Large intestine (tissue), 3 donors: Measurements from ENCODE around the gene SLCO2A1. TPM values are rescaled to one million over a fixed set of nuclear protein-coding genes. Genes with fewer than 3 reads are reported as not detected.

Source experiments
- DNase-seq, 2 donors: peaks; one replicate each; pipeline versions ENCODE4 v3.0.0 to v3.0.0-alpha.2; 2013
- H3K27ac ChIP-seq: one replicate; pipeline ENCODE4 v1.5.1; 2013; ENCODE audit warnings: low read length
- H3K27me3 ChIP-seq: 2 replicates; pipeline ENCODE4 v1.6.1; 2013; ENCODE audit warnings: low read length; ENCODE audit not compliant: control insufficient read depth, insufficient read depth
- H3K36me3 ChIP-seq: 2 replicates; pipeline ENCODE4 v1.6.1; 2013; ENCODE audit warnings: low read length; ENCODE audit not compliant: control insufficient read depth, insufficient read depth
- H3K4me1 ChIP-seq: one replicate; pipeline ENCODE4 v1.6.1; 2013; ENCODE audit warnings: low read length; ENCODE audit not compliant: control insufficient read depth, insufficient read depth
- H3K4me3 ChIP-seq: one replicate; pipeline ENCODE4 v1.5.1; 2013; ENCODE audit warnings: low read length
- H3K9me3 ChIP-seq: one replicate; pipeline ENCODE4 v1.6.1; 2013; ENCODE audit warnings: mild to moderate bottlenecking, low read depth, low read length, moderate library complexity; ENCODE audit not compliant: control insufficient read depth
- WGBS: methylation state at CpG from one replicate; pipeline ENCODE4 v1.1.5; 2013; ENCODE audit warnings: low lambda C conversion rate; ENCODE audit not compliant: insufficient coverage; 5-methylcytosine and 5-hydroxymethylcytosine counted together
- polyA plus RNA-seq: library from polyadenylated mRNA; unstranded; fragments of 120-200 nt; gene quantifications from one replicate; pipeline ENCODE4 v1.2.1, GENCODE V29; 2013

The SLCO2A1 gene
- polyA plus RNA-seq, 1 donor: 8.2 TPM

DNA sequence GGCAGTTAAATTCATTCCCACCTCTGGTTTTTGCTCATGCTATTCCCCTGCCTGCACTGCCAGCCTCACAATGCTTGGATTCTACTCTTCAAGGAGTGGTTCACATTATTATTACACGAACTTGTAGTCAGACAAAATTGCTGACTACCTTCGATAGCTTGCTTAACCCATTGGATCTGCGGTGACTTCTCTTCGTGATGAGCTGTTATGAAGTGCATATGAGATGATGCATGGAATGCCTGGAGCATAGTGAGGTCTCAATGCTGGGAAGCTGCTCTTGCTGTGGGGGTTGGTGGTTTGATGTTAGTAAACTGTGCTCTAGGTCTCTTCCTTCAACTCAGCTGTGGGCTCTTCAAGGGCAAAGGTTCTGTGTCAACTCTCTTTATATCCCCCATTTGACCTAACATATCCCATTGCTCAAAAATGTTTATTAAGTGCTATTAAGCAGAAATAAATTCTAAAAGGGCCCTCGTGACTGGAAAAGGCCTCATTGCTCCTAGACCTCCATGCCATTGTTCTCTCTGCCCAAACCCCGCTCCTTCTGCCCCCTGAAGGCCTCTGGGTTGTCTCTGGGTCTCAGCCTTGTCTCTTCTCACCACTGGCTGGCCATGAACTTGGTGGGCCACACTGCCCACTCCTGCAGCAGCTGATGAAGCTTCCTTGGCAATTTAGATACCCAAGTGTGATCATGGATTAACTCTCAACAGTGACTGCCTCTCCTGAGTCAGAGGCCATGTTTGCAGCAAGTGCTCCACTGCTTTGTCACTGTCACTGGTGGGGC, 4.5 kb upstream of the SLCO2A1 start:
- WGBS: no CpG with 5 or more reads among the region's 6 CpGs

DNA sequence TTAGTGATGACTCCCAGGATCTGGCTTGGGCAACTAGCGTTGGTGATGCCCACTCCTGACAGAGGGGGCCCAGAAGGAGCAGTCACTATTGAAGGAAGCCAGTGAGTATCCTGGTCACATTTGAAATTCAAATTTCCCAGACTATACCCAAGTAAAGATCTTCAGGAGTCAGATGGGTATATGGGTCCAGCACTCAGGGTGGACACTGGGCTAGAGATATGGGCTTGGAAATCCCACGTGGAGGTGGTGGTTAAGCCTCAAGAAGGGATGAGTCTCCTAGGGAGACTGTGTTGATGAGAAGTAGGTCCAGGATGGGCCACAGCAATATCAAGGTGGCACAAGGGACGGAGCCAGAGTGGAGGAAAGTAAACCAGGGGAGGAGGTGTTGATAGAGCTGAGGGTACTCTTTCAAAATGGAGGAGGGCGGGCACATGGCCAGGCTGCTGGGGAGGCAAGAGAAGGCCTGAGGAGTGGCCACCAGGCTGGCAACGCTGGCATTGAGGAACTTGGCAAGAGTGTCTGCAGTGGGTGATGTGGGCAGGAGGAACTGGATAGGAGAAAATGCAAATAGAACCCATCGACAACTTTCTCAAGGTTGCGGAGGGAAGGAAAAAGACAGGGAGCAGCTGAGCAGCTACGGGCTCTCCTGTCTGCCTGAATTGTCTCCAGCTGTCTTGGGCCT, 3.7 kb upstream of the SLCO2A1 start:
- peaks cover 11% of the 10 kb centered on the region for H3K27me3 ChIP-seq
- H3K4me1 ChIP-seq: peaks cover 38% of the 10 kb centered on the region
- no peaks in the 10 kb centered on the region for H3K36me3 ChIP-seq
- H3K27ac ChIP-seq: no peak overlapping the region
- no peak for DNase-seq
- H3K9me3 ChIP-seq: no peaks in the 10 kb centered on the region
- no peak overlapping the region for H3K4me3 ChIP-seq
- WGBS: no CpG with 5 or more reads among the region's 8 CpGs

More for the DNA sequence above, 4.5 kb upstream of the SLCO2A1 start:
- peaks cover 4% of the 10 kb centered on the region for H3K27me3 ChIP-seq
- H3K4me3 ChIP-seq: no peak overlapping the region
- H3K4me1 ChIP-seq: peaks cover 37% of the 10 kb centered on the region
- H3K27ac ChIP-seq: no peak overlapping the region
- no peak for DNase-seq
- H3K36me3 ChIP-seq: no peaks in the 10 kb centered on the region
- H3K9me3 ChIP-seq: no peaks in the 10 kb centered on the region

DNA sequence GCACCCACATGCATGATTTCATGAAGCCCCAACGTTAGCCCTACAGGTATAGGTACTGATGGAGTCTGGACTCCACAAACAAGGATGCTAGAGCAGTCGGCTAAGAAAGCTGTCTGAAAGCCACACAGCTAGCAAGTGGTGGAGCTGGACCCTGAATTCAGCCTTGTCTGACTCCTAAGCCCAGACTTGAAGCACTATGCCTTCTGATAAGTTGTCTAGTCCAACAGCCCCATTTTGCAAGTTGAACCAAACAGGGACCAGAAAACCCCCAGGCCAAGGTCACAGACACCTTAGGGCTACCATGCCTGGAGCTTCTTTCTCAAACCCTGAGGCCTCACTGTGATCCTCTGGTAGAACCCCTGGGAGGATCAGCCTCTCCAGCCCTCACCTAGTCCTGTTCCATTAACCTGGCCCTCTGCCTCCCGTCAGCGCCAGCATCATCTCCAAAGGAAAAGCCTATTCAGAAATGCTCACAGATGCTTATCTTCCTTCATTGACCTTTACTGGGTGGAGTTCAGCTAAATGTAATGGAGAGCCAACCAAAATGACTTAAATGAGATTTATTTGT, 1.7 kb upstream of the SLCO2A1 start:
- peaks cover 23% of the 10 kb centered on the region for H3K27me3 ChIP-seq
- no peak overlapping the region for H3K27ac ChIP-seq
- WGBS: no CpG with 5 or more reads among the region's 4 CpGs
- H3K9me3 ChIP-seq: no peaks in the 10 kb centered on the region
- no peak overlapping the region for H3K4me3 ChIP-seq
- no peak for DNase-seq
- peaks cover 20% of the 10 kb centered on the region for H3K4me1 ChIP-seq
- no peaks in the 10 kb centered on the region for H3K36me3 ChIP-seq

DNA sequence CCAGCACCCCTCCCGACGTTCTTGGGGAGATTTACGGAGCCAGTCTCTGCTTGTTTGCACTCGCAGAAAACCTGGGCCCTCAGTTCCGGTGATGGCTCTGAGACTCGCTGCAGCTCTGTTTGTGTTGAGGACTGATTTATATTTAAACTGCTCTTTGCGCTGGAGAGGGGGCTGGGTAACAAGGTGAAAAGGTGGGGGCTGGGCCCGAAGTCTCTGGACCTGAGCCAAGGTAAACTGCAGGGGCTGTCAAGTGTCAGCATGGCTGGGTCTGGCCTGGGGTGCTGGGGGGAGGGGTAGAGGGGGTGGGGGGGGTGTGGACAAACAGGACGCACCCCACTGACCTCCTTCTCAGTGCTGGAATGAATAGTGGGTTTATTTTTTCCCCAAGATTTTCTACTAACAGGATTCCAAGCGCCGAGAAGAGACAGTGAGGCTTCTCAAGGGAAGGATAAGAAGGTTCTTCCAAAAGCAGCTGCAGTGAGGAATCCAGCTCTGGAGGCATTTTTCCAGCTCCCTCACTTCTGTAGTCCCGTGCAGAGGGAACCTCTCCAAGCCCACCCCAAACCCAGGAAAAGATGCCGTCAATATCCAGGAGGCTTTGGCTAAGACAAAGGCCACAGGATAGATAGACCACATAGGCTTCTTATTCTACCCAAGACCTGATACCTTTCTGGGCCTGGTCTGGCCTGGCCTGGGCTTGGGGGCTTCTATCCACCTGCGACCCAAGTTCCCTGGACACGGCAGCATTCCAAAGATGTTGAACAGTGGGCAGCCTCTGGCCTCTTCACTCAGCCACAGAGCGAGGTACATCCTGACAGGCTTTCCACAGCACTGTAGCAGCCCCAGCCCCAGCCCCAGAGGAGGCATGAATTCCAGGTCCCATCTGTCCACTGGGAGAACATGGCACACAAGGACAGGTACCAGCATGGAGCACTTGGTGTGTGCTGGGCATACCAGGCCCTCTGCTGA, 938 bp upstream of the SLCO2A1 start:
- Histone ChIP-seq H3K4me1 (peaks cover 12% of the 10 kb centered on the region), H3K4me3 (peak overlapping the region; percentile 50), H3K36me3 (no peaks in the 10 kb centered on the region), H3K9me3 (no peaks in the 10 kb centered on the region), H3K27ac (peak overlapping the region; percentile 21), H3K27me3 (peaks cover 23% of the 10 kb centered on the region)
- no CpG with 5 or more reads among the region's 16 CpGs for WGBS
- DNase-seq: peak in 1 of 2 donors; percentile 61

DNA sequence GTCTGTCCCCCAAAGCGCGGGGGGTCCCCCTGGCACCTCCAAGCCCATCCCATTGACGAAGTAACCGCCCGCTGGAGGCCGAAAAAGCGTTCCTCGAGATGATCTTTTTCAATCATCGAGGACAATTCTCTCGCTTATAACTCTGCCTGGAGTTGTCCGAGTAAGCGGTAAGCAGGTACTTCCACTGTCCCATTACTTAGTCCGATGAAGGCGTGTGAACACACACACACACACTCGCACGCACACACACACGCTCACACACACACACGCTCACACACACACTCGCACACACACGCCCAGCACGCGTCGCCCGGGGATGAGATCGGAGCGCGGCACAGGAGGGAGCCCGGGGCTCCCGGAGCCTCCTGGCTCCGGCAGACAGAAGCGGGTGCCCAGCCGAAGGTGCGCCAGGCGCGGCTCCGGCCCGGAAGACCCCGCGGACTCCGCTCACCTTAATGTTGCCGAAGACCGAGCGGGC, 430 bp downstream of the SLCO2A1 start:
- no peak for DNase-seq

DNA sequence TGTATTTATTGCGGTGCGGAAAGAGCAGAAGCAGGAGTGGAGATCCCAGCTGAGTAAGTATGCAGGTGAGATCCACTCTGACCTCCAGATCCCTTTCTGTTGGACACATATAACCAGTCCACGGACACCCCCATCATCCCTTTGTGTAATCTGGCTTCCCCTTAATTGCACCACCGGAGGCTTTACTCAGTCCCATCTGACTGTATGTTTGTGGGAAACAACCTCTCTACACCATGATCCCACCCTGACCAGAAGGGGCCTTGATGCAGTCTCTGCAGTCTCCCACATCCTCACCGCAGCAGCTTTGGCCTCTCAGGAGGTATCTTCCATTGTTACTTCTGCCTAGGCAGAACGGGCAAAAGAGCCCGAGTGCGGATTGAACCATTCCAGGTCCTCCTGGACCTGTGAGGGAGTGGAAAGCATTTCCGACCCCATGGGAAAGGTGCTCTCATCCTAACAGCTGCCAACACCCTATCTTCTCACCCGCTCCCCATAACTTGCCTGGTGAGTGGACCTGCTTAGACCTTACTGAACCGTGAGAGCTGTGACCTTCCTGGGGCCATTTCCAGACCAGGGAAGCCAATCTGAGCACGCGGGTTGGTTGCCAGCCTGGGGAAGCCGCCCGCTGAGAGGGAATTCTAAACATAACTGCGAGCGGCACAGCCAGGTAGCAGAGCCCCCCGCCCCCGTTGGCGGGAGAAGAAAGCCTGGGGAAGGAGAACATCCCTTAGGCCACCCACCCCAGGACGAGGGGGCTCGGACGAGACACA, 1.1 kb downstream of the SLCO2A1 start:
- Histone ChIP-seq H3K9me3 (no peaks in the 10 kb centered on the region), H3K36me3 (no peaks in the 10 kb centered on the region), H3K4me3 (peak overlapping the region; percentile 50), H3K27ac (no peak overlapping the region), H3K4me1 (peaks cover 9% of the 10 kb centered on the region), H3K27me3 (peaks cover 23% of the 10 kb centered on the region)
- DNase-seq: peak in 1 of 2 donors; percentile 26
- WGBS: no CpG with 5 or more reads among the region's 23 CpGs

More for the DNA sequence above, 430 bp downstream of the SLCO2A1 start:
- Histone ChIP-seq H3K9me3 (no peaks in the 10 kb centered on the region), H3K4me1 (peaks cover 9% of the 10 kb centered on the region), H3K27me3 (peaks cover 23% of the 10 kb centered on the region), H3K4me3 (peak overlapping the region; percentile 50), H3K27ac (no peak overlapping the region), H3K36me3 (no peaks in the 10 kb centered on the region)
- WGBS: no CpG with 5 or more reads among the region's 43 CpGs

DNA sequence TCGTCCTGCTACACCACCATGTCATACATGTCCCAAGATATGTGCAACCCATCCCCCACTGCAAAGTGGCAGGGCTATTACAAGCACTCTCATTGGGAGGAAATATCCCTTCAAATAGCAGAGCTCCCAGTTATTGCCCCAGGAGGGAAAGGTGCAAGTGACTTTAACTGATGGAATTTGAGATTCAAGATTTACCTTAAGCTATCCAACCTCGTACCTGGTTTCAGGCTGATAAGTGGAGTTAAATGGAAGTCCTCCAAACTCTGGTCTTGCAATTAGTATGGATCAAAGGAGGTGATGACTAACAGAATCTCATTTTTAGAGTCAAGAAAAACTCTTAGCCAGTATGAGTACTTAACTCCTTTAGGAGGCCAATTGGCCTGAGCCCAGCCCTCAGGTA, 2.1 kb downstream of the SLCO2A1 start:
- no peaks in the 10 kb centered on the region for H3K9me3 ChIP-seq
- DNase-seq: peak in 1 of 2 donors; percentile 17
- peaks cover 9% of the 10 kb centered on the region for H3K4me1 ChIP-seq
- H3K4me3 ChIP-seq: no peak overlapping the region
- H3K27ac ChIP-seq: no peak overlapping the region
- peaks cover 23% of the 10 kb centered on the region for H3K27me3 ChIP-seq
- H3K36me3 ChIP-seq: no peaks in the 10 kb centered on the region
- no CpG with 5 or more reads among the region's 2 CpGs for WGBS

DNA sequence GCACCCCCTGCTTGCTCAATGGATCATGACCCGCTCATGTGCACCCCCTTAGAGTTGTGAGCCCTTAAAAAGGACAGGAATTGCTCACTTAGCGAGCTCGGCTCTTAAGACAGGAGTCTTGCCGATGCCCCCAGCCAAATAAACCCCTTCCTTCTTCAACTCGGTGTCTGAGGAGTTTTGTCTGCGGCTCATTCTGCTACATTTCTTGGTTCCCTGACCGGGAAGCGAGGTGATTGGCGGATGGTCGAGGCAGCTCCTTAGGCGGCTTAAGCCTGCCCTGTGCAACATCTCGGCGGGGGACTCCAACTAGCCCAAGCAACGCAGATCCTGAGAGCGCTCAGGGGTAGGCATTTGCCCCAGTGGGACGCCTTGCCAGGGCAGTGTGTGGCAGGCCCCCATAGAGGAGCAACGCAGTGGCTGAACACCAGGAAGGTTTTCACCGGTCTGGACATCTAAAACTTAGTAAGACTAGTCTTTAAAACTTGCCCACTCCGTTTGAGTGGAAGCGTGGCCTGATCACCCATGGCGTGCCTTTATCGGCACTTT, 9.5 kb downstream of the SLCO2A1 start:
- no peak for DNase-seq
- WGBS: no CpG with 5 or more reads among the region's 22 CpGs
- H3K4me1 ChIP-seq: no peaks in the 10 kb centered on the region
- H3K36me3 ChIP-seq: no peaks in the 10 kb centered on the region
- H3K9me3 ChIP-seq: no peaks in the 10 kb centered on the region
- no peak overlapping the region for H3K4me3 ChIP-seq
- H3K27ac ChIP-seq: no peak overlapping the region
- H3K27me3 ChIP-seq: no peaks in the 10 kb centered on the region

DNA sequence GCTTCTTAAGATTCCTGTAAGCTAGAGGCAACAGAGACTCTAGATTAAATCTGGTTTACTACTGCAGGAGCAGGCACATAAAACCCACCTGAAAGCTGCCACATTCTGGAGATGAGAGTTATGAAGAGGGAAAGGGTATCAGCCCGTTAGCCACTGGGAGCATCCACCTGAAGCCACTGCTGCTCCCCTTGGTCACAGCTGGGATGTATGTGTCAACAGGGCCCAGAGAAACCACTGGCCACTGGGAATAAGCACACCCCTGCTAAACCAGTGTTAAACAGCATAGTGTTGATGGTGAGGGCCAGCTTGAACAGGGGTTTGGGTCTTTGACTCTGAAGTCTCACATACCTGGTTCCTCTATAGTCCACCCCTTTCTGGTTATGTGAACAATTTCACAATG, 10.9 kb downstream of the SLCO2A1 start:
- Histone ChIP-seq H3K27me3 (no peaks in the 10 kb centered on the region), H3K4me1 (no peaks in the 10 kb centered on the region), H3K4me3 (no peak overlapping the region), H3K9me3 (no peaks in the 10 kb centered on the region), H3K36me3 (no peaks in the 10 kb centered on the region), H3K27ac (no peak overlapping the region)
- WGBS: no CpG with 5 or more reads among the region's 1 CpG
- no peak for DNase-seq
